A204.1 (cell line): ENCODE data around the gene WDR93.

Source experiments
- FAIRE-seq: peaks from 2 replicates; lab custom pipeline; 2012; peaks lifted over from hg19 to GRCh38; lab: Jason Lieb, UNC

WDR93 gene

GRCh38 chr15:89792106-89792805 lies 101.6 kb downstream of the WDR93 start:
- no peak for FAIRE-seq
